ENCODE data around the gene NKX2-2.

DNA sequence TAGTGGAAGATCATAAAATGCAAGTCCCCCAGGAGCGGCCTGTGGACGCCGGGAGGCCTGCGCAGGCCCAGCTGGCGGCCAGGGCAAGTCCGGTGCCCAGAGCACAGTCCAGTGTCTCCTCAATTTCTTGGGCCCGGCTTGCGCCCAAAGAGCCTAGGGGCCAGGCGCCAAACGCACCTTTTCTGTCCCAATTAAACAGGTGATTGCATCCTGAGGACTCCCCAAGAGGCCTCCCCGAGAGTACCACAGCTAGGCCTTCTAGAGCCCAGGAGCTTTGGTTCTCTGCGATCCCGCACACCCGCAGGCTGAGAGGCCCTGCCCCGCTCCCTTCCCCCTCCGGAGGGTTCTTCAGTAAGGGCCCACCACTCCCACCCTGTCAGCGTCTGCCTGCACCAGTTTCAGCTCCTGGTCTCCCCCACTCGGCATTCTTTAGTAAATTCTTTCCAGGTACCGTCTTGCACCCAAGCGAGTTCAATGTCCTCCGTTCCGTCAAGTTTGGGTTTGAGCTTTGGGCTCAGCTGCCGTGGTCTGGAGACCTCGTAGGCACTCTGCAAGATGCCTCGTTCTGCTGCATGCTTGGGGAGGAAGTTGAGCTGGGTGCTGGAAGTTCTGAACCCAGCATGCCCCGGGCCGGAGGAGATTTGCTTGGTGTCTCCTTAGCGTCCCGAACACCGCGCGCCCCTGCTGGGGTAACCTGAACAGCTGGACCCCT, 3.9 kb upstream of the NKX2-2 start:
- TF ChIP-seq, protein P1, sequence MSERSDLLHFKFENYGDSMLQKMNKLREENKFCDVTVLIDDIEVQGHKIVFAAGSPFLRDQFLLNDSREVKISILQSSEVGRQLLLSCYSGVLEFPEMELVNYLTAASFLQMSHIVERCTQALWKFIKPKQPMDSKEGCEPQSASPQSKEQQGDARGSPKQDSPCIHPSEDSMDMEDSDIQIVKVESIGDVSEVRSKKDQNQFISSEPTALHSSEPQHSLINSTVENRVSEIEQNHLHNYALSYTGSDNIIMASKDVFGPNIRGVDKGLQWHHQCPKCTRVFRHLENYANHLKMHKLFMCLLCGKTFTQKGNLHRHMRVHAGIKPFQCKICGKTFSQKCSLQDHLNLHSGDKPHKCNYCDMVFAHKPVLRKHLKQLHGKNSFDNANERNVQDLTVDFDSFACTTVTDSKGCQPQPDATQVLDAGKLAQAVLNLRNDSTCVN (tag by site-specific recombination; optimal IDR thresholded peaks at IDR 0.05): no peak
- TF ChIP-seq ZFP3 (tag by site-specific recombination; IDR thresholded peaks at IDR 0.05; ENCODE audit: low read depth): no peak
- TF ChIP-seq, protein P2, sequence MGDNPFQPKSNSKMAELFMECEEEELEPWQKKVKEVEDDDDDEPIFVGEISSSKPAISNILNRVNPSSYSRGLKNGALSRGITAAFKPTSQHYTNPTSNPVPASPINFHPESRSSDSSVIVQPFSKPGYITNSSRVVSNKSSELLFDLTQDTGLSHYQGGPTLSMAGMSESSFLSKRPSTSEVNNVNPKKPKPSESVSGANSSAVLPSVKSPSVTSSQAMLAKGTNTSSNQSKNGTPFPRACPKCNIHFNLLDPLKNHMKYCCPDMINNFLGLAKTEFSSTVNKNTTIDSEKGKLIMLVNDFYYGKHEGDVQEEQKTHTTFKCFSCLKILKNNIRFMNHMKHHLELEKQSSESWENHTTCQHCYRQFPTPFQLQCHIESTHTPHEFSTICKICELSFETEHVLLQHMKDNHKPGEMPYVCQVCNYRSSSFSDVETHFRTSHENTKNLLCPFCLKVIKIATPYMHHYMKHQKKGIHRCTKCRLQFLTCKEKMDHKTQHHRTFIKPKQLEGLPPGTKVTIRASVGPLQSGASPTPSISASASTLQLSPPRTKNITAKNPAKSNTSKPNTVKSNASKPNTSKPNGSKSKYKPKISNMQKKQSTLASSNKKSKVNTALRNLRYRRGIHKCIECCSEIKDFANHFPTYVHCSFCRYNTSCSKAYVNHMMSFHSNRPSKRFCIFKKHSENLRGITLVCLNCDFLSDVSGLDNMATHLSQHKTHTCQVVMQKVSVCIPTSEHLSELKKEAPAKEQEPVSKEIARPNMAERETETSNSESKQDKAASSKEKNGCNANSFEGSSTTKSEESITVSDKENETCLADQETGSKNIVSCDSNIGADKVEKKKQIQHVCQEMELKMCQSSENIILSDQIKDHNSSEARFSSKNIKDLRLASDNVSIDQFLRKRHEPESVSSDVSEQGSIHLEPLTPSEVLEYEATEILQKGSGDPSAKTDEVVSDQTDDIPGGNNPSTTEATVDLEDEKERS (tag by site-specific recombination; IDR thresholded peaks at IDR 0.05): no peak
- TF ChIP-seq, protein P3, sequence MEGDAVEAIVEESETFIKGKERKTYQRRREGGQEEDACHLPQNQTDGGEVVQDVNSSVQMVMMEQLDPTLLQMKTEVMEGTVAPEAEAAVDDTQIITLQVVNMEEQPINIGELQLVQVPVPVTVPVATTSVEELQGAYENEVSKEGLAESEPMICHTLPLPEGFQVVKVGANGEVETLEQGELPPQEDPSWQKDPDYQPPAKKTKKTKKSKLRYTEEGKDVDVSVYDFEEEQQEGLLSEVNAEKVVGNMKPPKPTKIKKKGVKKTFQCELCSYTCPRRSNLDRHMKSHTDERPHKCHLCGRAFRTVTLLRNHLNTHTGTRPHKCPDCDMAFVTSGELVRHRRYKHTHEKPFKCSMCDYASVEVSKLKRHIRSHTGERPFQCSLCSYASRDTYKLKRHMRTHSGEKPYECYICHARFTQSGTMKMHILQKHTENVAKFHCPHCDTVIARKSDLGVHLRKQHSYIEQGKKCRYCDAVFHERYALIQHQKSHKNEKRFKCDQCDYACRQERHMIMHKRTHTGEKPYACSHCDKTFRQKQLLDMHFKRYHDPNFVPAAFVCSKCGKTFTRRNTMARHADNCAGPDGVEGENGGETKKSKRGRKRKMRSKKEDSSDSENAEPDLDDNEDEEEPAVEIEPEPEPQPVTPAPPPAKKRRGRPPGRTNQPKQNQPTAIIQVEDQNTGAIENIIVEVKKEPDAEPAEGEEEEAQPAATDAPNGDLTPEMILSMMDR (tag by site-specific recombination; IDR thresholded peaks at IDR 0.05): no peak
- no peak for TF ChIP-seq ZNF133 (tag by site-specific recombination; IDR thresholded peaks at IDR 0.05)
- TF ChIP-seq, protein P4, sequence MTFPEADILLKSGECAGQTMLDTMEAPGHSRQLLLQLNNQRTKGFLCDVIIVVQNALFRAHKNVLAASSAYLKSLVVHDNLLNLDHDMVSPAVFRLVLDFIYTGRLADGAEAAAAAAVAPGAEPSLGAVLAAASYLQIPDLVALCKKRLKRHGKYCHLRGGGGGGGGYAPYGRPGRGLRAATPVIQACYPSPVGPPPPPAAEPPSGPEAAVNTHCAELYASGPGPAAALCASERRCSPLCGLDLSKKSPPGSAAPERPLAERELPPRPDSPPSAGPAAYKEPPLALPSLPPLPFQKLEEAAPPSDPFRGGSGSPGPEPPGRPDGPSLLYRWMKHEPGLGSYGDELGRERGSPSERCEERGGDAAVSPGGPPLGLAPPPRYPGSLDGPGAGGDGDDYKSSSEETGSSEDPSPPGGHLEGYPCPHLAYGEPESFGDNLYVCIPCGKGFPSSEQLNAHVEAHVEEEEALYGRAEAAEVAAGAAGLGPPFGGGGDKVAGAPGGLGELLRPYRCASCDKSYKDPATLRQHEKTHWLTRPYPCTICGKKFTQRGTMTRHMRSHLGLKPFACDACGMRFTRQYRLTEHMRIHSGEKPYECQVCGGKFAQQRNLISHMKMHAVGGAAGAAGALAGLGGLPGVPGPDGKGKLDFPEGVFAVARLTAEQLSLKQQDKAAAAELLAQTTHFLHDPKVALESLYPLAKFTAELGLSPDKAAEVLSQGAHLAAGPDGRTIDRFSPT (tag by site-specific recombination; IDR thresholded peaks at IDR 0.05): no peak
- TF ChIP-seq ZFP69B (tag by site-specific recombination; IDR thresholded peaks at IDR 0.05): no peak
- no peak for TF ChIP-seq ZNF416 (tag by site-specific recombination; IDR thresholded peaks at IDR 0.05)
- TF ChIP-seq ZNF629 (tag by site-specific recombination; IDR thresholded peaks at IDR 0.05): no peak
- TF ChIP-seq, protein P5, sequence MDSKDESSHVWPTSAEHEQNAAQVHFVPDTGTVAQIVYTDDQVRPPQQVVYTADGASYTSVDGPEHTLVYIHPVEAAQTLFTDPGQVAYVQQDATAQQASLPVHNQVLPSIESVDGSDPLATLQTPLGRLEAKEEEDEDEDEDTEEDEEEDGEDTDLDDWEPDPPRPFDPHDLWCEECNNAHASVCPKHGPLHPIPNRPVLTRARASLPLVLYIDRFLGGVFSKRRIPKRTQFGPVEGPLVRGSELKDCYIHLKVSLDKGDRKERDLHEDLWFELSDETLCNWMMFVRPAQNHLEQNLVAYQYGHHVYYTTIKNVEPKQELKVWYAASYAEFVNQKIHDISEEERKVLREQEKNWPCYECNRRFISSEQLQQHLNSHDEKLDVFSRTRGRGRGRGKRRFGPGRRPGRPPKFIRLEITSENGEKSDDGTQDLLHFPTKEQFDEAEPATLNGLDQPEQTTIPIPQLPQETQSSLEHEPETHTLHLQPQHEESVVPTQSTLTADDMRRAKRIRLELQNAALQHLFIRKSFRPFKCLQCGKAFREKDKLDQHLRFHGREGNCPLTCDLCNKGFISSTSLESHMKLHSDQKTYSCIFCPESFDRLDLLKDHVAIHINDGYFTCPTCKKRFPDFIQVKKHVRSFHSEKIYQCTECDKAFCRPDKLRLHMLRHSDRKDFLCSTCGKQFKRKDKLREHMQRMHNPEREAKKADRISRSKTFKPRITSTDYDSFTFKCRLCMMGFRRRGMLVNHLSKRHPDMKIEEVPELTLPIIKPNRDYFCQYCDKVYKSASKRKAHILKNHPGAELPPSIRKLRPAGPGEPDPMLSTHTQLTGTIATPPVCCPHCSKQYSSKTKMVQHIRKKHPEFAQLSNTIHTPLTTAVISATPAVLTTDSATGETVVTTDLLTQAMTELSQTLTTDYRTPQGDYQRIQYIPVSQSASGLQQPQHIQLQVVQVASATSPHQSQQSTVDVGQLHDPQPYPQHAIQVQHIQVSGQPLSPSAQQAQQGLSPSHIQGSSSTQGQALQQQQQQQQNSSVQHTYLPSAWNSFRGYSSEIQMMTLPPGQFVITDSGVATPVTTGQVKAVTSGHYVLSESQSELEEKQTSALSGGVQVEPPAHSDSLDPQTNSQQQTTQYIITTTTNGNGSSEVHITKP (tag by site-specific recombination; IDR thresholded peaks at IDR 0.05): no peak
- TF ChIP-seq ZNF660 (tag by site-specific recombination; IDR thresholded peaks at IDR 0.05): no peak
